ENCODE data around the gene SPON1. TPM values are rescaled to one million over a fixed set of nuclear protein-coding genes. Genes with fewer than 3 reads are reported as not detected.
"Not testable (repeated sequence)": the region's sequence is repeated elsewhere in the genome, so short reads cannot be mapped to it uniquely, and the experiment has no call there.

Gene SPON1
- total RNA-seq, 1 experiment from 2014 or later: not detected

DNA sequence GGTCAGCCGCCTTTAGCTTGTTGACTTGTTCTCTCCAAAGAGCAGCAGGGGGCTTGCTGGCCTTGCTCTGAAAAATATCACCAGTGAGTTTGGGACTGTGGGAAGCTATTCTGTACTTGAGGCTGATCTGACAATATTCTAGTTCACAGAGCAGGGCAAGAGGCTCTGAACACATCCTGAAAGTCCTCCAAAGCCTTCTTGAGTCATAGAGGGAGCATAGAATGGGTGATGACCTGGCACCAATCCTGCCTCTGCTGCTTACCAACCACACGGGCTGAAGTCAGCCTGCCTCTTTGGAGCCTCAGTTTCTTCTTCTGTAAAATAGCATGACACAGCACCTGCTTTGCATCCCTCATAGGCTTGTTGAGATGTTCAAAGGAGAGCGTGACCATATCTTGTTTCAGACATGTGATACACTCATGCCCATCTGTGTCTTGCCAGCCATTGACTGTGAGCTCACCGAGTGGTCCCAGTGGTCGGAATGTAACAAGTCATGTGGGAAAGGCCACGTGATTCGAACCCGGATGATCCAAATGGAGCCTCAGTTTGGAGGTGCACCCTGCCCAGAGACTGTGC, 299.8 kb downstream of the SPON1 start:
- DNase-seq (ENCODE audit: low read depth): no peak

DNA sequence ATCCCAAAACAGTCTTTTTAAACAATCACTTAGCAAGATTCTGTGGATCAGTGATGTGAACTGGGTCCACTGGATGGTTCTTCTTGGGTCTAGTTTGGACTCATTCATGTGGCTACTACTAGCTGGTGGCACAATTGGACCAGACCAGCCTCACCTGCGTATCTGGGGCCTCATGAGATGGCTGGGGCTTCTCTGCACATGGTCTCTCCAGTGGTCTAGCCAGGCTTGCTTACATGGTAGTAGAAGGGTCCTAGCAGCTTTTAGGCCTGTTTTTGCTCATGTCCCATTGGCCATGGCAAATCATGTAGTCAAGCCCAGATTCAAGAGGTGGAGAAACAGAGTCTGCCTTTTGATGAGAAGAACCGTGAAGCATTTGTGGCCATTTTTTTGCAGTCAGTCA, 302.4 kb downstream of the SPON1 start:
- no peak for DNase-seq (ENCODE audit: low read depth)

DNA sequence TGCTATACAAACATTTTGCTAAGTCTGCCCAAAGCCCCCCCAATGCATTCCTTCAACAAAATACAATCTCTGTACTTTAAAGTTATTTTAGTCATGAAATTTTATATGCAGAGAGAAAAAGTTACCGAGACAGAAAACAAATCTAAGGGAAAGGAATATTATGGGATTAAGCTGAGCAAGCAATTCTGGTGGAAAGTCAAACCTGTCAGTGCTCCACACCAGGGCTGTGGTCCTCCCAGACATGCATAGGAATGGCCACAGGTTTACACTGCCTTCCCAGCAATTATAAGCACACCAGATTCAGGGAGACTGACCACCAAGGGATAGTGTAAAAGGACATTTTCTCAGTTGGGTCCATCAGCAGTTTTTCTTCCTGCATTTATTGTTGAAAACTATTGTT, 304.1 kb downstream of the SPON1 start:
- no peak for DNase-seq (ENCODE audit: low read depth)

DNA sequence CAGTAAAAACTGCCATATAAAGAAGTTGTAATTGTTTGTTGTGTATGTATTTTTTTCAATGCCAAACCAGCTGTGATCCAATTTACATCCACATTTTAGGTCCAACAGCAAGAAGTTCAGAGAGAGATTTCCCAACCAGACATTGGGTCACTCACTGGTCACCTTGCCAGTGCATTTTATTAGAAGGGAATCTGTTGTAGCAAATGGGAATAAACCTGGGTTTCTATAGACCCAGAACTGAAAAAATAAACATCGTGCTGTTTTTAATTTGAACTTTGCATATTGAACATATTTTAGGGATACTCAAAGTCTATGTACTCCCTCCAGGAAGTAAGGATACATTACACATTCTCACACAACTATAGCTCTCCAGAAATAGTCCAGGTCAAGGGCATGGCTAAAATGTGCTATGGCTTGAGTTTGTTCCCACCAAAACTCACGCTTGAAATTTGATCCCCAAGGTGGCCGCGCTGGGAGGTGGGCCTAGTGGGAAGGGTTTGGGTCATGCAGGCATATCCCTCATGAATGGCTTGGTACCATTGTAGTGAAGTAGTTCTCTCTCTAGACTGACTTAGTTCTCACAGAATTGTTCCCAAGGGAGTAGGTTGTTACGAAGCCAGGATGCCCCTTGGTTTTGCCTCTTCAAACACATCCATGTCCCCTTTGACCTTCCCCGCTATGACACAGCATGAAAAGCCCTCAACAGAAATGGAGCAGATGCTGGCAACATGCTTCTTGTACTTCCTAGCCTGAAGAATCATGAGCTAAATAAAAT, 305.5 kb downstream of the SPON1 start:
- no peak for DNase-seq (ENCODE audit: low read depth)

DNA sequence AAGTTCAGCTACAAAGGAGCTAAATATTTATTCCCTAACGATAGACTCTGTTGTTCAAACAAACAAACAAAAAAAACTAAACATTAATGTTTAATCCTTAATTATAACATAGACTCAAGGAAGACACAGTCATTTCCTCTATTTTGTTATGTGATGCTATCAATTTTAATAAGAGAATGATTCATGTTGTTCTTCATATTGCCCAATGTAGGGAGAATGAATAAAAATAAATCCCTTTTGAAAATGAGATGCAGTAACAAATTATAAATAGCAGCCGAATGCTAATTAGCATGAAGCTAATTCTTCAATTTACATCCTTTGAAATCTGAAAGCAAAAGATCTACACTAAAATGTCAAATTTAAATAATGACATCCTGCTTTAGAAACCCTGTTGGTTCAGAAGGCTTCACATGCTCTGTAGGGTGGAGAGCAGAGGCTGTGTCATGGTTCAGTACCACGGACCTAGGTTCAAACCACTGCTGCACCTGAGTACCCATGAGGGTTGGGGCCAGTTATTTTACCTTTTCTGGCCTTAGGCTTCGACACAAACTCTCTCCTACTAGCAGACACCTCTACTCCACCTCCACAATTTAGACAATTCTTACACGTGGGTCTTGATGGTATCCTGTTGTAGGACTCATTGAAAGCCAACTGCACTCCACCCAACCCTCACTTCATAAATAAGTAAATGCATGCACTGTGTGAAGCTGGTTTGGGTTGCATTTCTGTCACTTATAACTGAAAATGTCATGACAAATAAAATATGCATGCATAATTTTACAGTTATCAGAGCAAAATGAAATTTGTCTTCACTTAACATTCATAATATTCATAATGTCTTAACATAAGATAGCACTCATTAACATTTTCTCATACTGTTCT, 307.4 kb downstream of the SPON1 start:
- no peak for DNase-seq (ENCODE audit: low read depth)

DNA sequence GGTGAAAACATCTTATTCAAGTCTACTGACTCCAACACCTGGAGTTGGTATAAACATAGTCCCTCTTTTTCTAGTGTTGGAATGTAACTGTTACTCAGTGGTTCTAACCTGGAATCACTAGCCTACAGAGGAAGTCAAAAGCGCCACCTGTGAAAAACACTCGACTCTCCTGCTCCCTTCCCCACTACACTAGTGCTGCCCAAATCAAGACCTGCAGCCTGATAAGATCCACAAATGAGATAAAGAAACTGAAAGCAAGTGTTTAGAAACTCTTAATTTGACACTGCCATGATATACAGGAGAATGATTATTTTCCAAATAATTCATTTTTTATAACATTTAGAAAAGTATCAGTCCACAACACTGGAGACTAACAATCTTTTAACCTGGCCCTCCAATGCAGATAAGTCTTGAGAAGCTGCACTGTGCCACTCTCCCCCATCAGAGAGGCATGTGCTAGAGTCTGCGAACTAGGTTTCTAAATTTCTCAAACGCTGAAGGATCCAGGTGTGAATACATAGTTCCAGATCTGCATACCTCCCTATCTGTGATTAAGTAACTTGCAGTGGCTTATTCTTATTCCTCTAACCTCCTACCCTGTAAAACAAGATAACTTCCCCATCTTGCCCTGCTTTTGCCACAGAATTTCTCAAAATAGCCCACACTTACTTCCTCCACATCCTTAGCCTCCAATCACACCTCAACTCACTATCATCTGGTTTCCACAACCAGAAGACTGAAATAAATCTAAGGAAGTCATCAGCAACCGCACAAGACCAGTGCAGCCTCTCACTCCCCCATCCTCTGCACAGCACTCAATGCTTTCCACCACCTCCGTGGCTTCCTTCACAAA, 308.4 kb downstream of the SPON1 start:
- DNase-seq (ENCODE audit: low read depth): no peak

DNA sequence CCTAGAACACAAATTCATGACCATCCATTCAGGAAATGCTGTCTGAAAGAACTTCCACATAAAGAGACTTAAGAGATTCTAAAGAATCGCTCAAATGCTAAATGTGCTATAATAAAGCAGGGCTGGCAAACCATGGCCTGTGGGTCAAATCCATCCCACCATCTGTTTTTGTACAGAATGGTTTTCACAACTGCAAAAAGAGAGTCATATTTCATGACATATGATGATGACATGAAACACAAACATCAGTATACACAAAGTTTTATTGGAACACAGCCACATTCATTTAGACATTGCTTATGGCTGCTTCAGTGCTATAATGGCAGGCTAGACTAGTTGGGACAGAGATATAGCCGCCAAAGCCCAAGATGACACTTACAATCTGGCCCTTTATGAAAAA, 311.4 kb downstream of the SPON1 start:
- DNase-seq (ENCODE audit: low read depth): no peak

DNA sequence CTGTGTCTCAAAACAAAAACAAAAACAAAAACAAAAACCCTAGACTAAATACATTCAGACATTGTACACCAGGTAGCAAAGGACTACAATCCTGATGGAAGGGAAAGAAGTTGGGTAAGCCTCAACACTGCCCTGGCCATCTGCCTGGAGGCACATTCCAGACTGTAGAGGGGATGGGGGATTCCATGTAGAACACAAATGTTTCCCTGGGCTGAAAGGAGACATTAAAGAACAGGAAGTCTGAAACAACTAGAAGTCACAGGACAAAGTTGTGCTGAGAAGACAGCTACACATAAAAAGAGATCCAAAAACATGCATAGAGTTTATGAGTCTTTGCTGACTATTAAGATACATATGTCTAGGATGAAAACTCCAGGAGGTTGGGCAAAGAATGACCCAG, 312.6 kb downstream of the SPON1 start:
- DNase-seq (ENCODE audit: low read depth): no peak

DNA sequence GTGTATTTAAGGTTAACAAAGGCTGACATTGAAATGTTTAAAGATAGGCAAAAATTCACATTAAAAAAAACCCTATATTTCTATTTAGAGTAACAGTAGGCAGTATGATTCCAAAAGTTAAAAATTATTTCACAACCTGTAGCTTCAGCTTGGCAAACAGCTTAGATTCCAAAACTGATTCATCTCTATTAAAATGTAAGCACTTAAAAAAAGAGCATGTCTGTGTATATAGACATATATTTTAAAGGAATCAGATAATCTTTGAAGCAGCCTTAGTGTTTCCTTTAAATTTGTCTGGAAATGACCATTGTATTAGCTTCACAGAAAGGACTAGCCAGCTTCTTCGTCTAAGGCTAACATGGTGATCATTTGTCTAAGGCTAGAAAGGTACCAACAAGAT, 316.3 kb downstream of the SPON1 start:
- not testable (repeated sequence) for DNase-seq (ENCODE audit: low read depth)

DNA sequence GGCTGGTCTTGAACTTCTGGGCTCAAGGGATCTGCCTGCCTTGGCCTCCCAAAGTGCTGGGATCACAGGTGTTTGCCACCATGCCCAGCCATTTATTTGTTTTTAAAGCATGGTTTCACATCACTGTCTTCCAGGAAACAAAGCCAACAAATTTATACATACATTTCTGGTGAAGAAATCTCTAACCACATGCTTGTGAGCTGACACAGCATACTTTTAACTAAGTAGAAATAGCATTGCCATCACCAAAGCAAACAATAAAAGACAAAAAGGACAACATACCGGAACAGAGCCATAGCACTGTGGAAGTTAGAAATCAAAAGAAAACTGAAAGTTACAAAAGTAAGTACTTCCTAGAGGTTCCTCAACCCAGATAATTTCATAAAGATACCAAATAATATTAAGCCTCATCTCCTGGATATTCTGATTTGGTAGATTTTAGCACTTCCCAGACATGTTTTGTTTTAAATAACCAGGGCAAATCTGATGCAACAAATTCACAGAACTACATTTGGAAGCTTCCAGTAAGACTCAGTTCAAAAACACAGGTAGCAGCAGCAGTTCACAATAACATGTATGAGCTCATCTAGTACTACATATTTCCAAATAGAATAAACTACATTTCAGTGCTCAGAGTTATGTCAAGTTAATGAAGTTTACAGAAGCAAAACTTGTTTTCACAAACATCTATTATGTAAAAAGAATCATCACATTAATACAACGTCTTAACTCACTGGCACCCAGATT, 325.8 kb downstream of the SPON1 start:
- DNase-seq (ENCODE audit: low read depth): no peak

DNA sequence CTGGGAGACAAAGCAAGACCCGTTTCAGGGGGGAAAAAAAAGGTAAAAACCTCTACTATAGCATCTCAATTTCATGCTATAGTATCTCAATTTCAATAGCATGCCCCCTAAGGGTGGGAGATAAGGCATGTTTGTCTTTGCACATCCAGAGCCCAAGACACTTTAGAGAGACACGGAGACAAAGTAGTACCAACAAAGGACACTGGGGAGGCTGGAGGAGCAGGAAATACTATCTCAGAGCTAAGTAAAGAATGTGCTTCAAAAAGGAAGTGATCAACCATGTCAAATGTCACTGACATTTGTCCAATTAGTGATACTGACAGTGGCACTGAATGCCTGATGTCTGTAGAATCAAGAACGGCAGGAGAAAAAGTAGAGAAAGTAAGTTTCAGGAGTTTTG, 327.9 kb downstream of the SPON1 start:
- DNase-seq (ENCODE audit: low read depth): no peak

DNA sequence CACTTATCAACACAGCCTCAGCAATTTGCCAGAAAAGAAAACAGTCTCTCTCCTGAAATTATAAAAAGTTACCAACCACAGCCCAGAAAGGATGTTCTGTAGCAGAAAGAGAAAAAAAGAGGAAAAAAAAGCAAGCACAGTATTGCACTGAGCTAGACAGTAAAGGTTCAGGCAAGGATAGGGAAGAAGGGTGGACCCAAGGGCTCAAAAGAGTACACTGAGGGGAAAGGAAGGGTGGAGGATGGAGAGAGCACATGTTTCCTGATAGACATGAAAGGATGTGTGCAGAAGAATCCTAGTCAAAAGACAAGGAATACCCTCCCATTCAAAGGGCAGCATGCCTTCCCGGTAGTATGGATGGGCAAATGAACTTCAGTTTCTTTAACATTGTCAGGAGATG, 337.4 kb downstream of the SPON1 start:
- DNase-seq (ENCODE audit: low read depth): no peak

DNA sequence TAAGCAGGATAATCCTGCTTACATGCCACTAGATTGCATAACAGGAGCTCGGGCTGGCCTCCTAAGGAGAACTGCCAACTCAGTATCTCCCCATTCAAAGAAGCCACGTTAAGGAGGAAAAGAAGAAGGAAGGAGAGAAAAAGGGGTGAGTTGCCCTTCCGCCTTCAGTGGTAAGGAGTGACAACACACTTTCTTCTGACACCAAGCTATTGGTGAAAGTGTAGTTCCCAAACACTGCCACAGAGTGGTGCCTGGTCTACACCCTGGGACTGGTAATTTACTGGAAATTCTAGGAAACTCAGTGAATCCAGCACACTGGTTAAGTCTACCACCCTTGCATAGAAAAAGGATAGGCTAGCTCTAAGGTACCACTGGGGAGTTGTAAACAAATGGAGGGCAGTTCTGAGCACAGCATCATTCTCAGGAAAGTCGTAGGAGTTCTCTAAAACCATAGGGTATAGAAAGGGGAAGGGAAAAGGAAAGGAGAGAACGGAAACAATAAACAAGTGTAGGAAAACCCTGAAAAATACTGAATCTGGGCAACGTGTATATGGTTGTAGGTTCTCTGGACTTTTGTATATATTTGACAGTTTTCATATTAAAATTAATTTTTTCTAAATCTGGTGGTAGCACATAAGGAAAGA, 338.3 kb downstream of the SPON1 start:
- DNase-seq (ENCODE audit: low read depth): peak; percentile 75

DNA sequence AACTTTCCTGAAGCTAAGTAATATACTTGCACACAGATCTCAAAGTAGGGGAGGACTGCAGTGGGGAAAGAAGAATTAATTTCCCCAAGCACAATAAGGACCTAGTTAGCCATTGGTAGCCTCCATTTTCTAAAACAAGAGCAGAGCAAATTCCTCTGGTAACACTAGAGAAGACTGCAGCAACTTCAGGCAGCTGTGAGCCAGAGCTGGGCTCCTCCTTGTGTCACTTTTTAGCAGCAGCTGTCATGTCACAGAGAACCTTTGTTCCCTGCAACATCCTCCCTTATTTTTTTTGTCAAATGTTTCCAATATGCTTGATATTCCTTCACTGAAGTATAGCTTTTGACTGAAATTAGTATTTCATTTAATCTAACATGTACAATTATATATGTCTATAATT, 342.1 kb downstream of the SPON1 start:
- DNase-seq (ENCODE audit: low read depth): no peak

DNA sequence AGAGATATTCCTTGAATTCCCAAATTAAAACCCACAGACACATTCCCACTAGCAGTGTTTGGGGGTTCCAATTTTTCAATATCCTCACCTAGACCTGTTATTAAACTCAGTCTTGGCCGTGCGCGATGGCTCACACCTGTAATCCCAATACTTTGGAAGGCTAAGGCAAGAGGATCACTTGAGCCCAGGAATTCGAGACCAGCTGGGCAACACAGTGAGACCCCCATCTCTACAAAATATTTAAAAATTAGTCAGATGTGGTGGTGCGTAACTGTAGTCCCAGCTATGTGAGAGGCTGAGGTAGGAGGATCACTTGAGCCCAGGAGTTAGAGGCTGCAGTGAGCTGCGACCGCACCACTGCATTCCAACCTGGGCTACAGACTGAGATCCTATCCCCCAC, 343.1 kb downstream of the SPON1 start:
- DNase-seq (ENCODE audit: low read depth): no peak

DNA sequence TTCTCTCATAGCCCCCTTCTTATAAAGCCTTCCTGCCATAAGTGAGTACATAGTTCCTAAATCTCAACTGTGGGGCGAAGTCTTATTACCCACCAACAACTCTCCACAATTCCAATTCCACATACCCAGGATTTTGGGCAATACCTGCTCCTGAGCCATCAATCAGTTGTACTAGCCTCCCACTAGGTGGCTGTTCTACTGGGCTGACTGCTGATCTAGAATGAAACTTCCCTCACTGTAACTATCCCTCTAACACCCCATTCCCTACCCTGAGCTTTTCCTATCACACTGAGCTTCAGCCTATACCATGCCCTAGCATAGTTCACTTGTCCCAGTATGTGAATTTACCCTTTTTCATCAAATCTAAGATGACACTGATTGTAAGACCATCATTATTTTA, 344.0 kb downstream of the SPON1 start:
- DNase-seq (ENCODE audit: low read depth): no peak

DNA sequence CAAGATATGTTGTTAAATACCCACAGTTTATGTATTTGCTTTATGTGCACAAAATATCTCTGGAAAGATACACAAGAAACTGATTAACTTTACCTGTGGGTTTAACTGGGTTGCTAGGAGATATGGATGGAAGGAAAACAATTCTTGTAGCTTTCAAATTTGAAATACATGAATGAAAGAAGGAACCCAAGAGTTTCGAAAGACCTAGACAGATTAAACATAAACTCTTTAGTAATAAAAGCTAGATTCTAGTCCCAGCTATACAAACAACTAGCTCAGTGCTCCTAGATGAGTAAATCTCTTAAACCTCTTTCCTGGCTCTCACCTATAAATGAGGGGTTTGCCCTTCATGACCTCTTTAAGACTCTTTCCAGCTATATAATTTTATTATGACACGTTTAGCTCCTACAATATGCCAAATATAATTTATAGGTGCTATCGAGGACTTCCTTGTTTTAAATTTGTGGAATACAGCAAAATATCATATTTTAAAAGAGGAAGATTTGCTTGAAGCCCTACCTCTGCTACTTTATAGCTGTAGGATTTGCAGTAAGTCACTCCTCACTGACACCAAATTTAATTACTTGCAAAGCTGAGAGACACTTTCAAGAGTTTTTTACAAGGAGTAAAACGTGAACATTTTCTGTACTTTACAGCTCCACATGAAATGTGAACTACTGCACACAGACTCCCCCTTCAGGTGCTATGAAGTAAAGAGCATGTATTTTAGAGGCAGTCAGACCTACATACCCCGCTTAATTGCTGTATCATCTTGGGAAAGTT, 345.8 kb downstream of the SPON1 start:
- DNase-seq (ENCODE audit: low read depth): peak; percentile 18

DNA sequence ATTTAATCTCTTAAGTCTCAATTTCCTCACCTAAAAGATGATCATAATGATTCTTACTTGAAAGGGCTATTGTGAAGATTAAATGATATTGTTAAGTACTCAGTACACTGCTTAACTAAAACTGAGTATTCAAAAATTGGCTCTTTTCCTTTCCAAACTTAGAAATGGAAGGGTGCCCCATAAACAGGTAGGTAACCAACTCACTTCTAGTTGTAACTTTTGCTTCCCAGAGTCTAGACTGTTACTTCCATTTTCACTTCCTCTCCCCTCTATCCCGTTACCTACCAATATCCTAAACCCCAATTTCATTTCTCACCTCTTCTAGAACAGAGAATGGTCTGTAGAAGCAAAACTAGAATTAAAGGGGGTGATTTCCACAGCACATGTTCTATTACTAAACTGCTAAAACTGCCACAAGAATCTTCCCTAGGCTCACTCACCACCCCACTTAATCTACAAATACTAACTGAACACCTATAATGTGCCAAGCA, 346.4 kb downstream of the SPON1 start:
- no peak for DNase-seq (ENCODE audit: low read depth)

Data from HT1080 (cell line).